ENCODE measurements around the gene TOR4A. TPM values are rescaled to one million over a fixed set of nuclear protein-coding genes. Genes with fewer than 3 reads are reported as not detected.

Gene TOR4A
- total and polyA plus RNA-seq, 9 of the 15 experiments (the other 6 are each of a cell fraction or from before 2014, with no cell fraction given): 3.9 to 49.2 (median 8.8) TPM

GRCh38 chr9:137266162-137266527 lies 11.4 kb upstream of the TOR4A start:
- Histone ChIP-seq H3K4me2 (ENCODE audit: insufficient read depth, low read length) (no peak overlapping the region), H3K9ac (ENCODE audit: insufficient read depth in 1 of 2, low read depth in 2 of 2, low read length in 2 of 2) (no peak overlapping the region; a peak in 1 of 4 replicates), H3K36me3 (ENCODE audit: control insufficient read depth, insufficient read depth, low read length) (peaks cover 72% of the 10 kb centered on the region), H2AFZ (ENCODE audit: low read depth, low read length) (no peak overlapping the region), H4K20me1 (replicated peaks; ENCODE audit: control insufficient read depth, insufficient read depth, low read length) (no peaks in the 10 kb centered on the region), H3K27ac (ENCODE audit: extremely low read depth, low read depth, low read length) (no peak overlapping the region), H3K4me1 (replicated peaks in 1 of 2; ENCODE audit: control insufficient read depth in 2 of 2, insufficient read depth in 2 of 2, low read length in 2 of 2) (peaks cover 20 to 56% of the 10 kb centered on the region in 2 experiments), H3K27me3 (ENCODE audit: control insufficient read depth in 2 of 2, insufficient read depth in 2 of 2, low read length in 2 of 2) (no peaks in the 10 kb centered on the region), H3K4me3 (no peak overlapping the region), H3K9me3 (replicated peaks; ENCODE audit: control insufficient read depth, insufficient read depth, low read depth, low read length) (no peaks in the 10 kb centered on the region), H3K79me2 (ENCODE audit: control insufficient read depth, insufficient read depth, low read length) (peaks cover 10% of the 10 kb centered on the region; the same call in 2 of the 3 replicates), H3K9me1 (ENCODE audit: control insufficient read depth, insufficient read depth, low read length) (no peaks in the 10 kb centered on the region)
- intact Hi-C loops (cut with micrococcal nuclease) (no loop called here), in situ Hi-C loops (cut with MboI) (no loop called here)
- CTCF ChIA-PET (ENCODE audit: low intra/inter-chr PET ratio): no interaction called here
- TF ChIP-seq POLR2G (IDR thresholded peaks at IDR 0.05; ENCODE audit: low read depth, low read length) (0 out of 2 replicates have a peak, but pooled peaks have one; percentile 17), BRD4 (IDR thresholded peaks at IDR 0.05) (no peak), ILK (tag; IDR thresholded peaks at IDR 0.05; ENCODE audit: borderline replicate concordance, low read depth) (no peak), RBFOX2 (IDR thresholded peaks at IDR 0.05; ENCODE audit: low read depth, low read length) (peak; percentile 35; the same call in 1 of the 2 replicates), NFIC (IDR thresholded peaks at IDR 0.05) (peak; percentile 75)
- POLR2A ChIA-PET: interaction anchor here (0.7 to 4.2 kb wide), 6 partner anchors 11 to 137 kb away, joined by 3 to 23 read pairs (median 3); partner anchors contain the start of gene TOR4A
- no TSS peak for BruUV-seq (replicated peaks)
- no peak for FAIRE-seq
- ATAC-seq: no peak
- no peak for DNase-seq (ENCODE audit: extremely low read depth in 1 of 4, low spot score in 3 of 4)
- 90% methylated on average over 15 of the region's 15 CpGs for WGBS (ENCODE audit: insufficient coverage, low coverage, missing lambda C conversion rate)
